OCI-LY3 (cell line): Measurements from ENCODE around the gene PARP4.

Experiments used
- CTCF ChIP-seq: fragments of 200-600, 300-600 bp; sonication (generic); IDR thresholded peaks from 2 replicates; pipeline ENCODE4 v1.5.1; 2014; ENCODE audit warnings: antibody characterized with exemption, low read length, low read depth
- EZH2phosphoT487 ChIP-seq: fragments of 200-600 bp; shearing (Covaris generic); IDR thresholded peaks from 2 replicates; pipeline ENCODE4 v1.6.1; 2018; ENCODE audit warnings: antibody characterized with exemption, mixed run types, low read depth

GRCh38 chr13:24497742-24498141 lies 14.8 kb downstream of the PARP4 start:
- TF ChIP-seq CTCF, result no peak
- TF ChIP-seq EZH2phosphoT487, result no peak
